ENCODE measurements around the gene INTS15.
A peak's percentile ranks its signal among the peaks of the same experiment; 100 is the strongest.
"Not testable (repeated sequence)": the region's sequence is repeated elsewhere in the genome, so short reads cannot be mapped to it uniquely, and the experiment has no call there.

The INTS15 gene

DNA sequence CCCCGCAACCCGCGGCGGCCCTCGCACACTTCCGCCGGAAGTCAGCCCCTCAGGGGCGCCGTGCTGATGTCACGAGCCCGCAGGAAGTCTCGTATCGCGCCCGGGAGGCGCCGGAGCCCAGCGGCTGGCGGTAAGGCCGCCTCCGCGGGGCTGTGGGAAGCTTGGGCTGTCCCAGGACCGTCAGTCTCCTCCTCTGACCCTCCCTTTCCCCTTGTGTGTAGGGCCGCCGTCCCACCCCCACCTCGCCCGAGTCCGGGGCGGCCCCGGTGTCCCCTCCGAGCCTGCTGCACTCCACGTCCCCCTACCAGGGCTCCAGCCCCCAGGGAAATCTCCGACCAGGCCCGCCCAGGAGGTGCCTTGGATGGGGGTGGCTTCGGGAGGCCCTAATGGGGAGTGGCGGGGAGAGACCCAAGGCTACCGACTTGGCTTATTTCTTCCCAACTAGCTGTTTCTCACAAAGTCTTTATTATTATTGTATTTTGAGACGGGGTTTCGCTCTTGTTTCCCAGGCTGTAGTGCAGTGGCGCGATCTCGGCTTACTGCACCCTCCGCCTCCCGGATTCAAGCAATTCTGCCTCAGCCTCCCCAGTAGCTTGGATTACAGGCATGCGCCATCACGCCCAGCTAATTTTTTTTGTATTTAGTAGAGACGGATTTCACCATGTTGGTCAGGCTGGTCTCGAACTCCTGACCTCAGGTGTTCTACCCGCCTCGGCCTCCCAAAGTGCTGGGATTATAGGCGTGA, 12.3 kb upstream of the INTS15 start, which contains the start of gene ZDHHC4:
ZDHHC4 (plus strand) TSS at position 86 of the 745 bp plus-strand sequence. CDS start 3,108 bp downstream, outside the sequence.
- peak; percentile 89 for DNase-seq

DNA sequence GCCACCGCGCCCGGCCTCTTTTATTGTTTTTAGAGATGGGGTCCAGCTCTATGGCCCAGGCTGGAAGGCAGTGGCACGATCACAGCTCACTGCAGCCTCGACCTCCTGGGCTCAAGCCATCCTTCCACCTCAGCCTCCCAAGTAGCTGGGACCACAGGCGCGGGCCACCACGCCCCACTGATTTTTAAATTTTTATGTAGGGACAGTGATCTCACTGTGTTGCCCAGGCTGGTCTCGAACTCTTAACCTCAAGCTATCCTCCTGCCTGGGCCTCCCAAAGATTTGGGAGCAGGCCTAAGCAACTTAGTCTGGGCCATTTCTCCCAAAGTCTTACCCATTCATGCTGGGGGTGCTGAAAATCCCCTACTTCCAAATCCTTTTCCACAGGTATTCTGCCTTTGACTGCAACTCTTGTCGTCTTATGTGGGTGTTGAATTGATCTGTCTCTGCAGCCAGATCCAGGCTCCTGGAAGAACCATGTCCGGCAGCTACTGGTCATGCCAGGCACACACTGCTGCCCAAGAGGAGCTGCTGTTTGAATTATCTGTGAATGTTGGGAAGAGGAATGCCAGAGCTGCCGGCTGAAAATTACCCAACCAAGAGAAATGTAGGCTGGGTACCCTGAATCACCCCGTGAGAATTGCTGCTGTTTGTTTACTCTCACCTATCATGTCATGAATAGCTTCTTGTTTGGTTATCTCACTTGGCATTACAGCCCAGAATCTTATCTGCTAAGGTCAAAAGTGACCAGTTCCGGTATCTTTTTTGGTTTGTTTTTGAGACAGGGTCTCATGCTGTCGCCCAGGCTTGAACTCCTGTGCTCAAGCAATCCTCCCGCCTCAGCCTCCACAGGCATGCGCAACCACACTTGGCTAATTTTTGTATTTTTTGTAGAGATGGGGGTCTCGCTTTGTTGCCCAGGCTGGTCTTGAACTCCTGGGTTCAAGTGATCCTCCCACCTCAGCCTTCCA, 11.4 kb upstream of the INTS15 start:
- DNase-seq = no peak

DNA sequence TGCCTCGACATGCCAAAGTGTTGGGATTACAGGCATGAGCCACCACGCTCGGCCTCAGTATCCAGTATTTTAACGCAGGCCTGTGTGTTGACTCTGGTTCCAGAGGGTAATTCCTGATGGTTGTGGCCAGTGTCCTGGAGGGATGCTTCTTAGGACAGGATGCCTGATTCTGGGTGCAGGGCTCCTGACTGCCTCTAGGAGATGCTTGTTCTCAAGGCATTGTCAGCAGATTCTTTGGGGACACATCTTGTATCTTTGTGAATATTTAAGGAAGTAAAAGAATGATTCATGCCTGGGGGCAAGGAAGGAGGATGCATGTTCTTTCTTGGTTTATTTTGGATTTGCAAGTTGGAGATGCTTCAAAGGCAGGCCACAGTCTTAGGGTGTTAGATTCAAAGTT, 10.4 kb upstream of the INTS15 start:
- no peak for DNase-seq

DNA sequence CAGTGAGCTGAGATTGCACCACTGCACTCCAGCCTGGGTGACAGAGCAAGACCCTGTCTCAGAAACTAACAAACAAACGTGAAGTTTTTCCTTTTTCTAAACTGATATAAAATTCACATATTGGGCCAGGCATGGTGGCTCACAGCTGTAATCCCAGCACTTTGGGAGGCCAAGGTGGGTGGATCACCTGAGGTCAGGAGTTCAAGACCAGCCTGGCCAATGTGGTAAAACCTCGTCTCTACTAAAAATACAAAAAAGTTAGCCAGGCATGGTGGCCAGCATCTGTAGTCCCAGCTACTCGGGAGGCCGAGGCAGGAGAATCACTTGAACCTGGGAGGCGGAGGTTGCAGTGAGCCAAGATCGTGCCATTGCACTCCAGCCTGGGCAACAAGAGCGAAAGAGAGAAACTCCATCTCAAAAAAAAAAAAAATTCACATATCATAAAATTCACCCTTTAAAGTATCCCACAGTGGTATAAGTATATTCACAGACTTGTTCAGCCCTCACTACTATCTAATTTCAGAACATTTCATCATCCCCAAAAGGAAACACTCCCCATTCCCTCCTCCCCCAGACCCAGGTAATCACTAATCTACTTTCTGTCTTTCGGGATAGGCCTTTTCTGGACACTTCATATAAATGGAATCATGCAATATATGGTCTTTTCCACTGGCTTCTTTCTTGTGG, 3.9 kb upstream of the INTS15 start:
- DNase-seq = not testable (repeated sequence)

DNA sequence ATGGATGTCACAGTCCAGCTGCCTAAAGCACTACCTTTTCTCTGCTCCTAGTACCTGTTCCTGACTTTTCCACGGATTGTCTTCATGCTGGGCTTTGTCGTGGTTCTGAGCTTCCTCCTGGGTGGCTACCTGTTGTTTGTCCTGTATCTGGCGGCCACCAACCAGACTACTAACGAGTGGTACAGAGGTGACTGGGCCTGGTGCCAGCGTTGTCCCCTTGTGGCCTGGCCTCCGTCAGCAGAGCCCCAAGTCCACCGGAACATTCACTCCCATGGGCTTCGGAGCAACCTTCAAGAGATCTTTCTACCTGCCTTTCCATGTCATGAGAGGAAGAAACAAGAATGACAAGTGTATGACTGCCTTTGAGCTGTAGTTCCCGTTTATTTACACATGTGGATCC, 1.3 kb upstream of the INTS15 start:
- DNase-seq = no peak

DNA sequence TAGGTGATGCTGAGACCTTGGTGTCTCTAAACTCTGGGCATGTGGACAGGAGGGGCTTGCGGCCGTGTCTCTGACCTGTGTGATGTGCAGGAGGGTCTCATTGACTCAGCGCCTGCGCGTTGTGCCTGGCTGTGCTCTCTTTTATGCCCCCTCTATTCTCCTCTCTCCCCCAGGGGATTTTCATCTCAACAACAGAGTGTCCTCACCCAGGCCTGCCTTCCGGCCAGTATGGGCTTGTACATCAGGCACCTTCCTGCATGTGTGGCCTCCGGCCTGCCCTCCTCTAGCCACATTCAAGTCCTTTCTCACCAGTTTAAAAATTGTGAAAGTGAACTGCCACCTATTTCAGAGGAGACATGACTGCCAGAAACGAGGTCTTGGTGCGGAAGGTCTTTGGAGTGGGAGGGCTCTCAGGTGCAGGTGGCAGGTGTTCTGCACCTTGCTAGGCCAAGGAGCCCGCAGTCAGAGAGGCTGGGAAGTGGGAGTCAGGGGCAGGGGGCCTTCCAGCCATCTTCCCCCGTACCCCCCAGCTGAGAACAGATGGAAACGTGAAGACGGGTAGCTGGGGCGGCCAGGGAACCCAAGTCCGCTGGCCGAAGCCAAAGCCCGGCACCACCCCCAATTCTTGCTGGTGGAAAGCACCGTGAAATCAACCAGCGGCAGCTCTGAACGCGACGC, 531 bp upstream of the INTS15 start:
- DNase-seq = no peak

DNA sequence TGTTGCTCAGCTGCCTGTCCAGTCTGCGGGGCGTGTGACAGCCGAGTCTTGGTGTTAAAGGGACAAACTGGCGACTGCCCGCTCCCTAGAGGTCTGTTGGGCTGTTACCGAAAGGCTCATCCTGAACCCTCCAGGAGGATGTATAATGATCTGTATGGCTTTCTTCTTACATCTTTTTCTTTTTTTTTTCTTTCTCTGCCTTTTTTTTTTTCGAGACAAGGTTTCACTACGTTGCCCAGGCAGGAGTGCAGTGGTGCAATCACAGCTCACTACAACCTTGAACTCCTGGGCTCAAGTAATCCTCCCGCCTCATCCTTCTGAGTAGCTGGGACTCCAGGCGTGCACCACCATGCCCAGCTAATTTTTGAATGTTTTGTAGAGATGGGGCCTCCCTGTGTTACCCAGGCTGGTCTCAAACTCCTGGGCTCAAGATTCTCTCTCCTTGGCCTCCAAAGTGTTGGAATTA, 857 bp downstream of the INTS15 start:
- DNase-seq = no peak

DNA sequence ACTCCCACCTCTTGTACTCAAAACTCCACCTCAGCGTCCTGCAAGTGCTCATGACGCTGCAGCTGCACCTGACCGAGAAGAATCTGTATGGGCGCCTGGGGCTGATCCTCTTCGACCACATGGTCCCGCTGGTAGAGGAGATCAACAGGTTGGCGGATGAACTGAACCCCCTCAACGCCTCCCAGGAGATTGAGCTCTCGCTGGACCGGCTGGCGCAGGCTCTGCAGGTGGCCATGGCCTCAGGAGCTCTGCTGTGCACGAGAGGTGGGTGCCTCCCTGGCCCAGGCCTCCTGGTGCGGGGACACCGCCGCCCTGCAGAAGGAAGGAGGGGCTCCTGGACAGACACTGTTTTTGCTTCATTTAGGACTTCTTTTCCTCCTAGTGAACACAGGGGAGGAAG, 10.3 kb downstream of the INTS15 start:
- DNase-seq = no peak

DNA sequence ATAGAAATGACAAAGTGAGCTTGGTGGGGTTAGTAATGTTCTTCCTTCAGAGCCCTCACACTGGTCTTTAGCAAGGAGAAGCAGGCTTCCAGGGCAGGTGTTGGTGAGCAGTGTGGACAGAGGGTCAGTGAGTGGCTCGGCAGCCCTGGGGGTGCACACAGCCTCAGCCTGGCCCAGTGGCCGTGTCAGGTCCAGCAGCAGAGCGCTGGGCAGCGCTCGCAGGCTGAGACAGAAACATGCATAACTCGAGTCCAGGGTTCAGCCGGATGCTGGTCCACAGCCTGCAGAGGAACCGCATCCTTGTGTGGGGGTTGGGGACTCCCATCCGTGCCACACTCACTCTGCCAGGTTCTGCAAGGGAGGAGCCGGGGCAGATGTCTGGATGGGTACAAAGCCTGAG, 14.6 kb downstream of the INTS15 start:
- DNase-seq = no peak

DNA sequence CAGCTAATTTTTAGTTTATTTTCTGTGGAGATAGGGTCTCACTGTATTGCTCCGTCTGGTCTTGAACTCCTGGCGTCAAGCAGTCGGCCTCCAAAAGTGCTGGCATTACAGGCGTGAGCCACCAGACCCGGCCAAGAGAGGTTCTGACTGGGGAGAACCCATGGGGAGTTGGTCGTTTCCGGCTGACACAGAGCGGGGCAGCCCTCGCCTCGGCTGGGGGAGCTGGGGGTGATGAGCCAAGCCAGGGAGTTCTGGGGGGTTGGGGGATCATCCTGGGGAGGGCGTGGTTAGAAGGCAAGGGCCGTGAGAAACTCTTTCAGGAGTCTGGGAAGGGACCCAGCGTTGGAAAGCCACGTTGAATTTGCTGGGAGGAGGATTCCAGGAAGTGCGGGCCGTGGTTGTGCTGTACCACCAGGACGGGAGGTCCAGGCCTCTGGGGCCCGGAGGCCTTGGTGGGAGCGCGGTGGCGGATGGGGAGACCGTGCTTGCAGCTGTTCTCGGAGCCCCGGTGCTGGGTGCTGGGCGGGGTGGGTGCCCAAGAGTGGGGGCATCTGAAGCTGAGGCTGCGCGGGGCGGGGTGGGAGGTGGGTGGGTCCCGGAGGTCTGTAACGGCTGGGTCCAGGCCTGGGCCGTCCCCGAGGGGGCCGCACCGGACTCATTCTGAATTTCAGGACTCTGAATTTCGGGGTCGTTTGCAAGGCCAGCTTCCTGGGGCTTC, 17.2 kb downstream of the INTS15 start:
- DNase-seq = no peak

DNA sequence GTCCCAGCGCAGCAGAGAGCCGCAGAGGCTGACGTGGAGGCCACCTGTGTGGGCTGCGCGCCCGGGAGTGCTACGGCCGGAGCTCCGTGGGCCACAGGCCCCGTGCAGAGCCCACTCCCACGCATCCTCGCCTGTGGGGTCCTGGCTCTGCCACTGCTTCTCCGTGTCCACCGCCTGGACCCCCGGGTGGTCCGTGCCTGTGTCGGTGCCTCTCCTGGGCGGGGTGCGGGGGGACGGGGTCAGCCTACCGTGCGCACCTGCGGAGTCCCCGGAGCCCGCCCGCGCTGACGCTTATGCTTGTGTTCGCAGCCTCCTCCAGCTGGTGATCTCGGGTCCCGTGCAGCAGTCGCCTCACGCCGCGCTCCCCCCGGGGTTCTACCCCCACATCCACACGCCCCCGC, 17.8 kb downstream of the INTS15 start:
- DNase-seq = no peak

DNA sequence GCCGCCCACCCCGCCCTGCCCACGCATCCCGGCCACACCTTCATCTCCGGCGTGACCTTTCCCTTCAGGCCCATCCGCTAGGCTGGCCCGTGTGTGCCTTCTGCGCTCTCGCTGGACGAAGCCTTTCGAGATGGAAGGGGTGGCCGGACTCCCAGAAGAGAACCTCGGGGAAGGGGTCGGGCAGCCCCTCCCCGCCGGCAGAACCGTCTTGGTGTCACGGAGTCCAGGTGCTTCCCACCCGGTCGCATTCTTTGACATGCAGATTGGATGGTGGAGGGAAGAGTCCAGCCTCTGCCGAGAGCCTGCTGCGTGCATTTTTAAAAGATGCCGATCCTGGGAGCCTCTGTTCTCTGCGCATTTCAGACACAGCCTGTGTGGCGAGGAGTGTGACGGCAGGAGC, 18.3 kb downstream of the INTS15 start:
- DNase-seq = no peak

DNA sequence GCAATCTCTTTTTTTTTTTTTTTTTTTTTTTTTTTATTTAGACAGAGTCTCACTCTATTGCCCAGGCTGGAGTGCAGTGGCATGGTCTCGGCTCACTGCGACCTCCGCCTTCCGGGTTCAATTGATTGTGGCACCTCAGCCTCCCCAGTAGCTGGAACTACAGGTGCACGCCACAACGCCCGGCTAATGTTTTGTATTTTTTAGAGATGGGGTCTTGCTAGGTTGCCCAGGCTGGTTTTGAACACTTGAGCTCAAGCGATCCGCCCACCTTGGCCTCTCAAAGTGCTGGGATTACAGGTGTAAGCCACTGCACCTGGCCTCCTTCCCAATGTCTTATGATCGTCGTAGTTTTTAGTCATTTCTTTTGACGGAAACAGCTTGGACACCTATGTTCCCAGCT, 19.0 kb downstream of the INTS15 start:
- DNase-seq = no peak

DNA sequence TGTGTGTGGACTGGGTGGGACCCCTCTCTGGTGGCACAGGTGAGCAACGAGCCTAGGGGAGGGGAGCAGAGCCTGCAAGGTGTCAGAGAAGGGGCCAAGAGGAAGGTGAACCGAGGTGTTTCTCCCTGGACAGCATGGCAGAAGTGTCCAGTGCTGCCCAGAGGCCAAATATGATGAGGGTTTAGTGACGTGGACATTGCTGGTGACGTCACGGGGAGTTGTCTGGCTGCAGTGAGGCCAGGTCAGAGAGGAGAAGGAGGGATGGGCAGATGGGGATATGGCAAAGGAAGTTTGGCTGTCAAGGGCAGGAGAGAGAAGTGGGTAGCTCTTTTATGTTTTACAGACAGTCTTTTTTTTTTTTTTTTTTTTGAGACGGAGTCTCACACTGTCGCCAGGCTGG, 23.0 kb downstream of the INTS15 start:
- no peak for DNase-seq

DNA sequence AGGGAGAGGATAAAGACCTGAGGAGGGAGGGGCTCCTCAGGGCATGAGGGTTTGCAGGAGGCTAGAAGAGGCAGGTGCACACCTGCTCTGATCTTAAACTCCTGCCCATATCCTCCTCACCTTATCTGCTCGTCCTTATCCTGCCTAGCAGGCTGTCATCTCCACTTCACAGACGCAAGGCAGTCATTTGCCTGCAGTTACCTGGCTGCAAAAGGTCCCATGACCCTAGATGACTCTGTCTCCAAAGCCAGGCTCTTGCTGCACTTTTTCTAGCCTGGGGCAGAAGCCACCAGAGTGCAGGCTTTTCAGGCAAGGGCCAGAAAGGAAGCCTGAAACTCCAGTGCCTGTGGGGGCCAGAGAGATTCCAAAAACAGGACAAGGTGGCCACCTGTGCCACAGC, 23.9 kb downstream of the INTS15 start:
- DNase-seq = no peak

DNA sequence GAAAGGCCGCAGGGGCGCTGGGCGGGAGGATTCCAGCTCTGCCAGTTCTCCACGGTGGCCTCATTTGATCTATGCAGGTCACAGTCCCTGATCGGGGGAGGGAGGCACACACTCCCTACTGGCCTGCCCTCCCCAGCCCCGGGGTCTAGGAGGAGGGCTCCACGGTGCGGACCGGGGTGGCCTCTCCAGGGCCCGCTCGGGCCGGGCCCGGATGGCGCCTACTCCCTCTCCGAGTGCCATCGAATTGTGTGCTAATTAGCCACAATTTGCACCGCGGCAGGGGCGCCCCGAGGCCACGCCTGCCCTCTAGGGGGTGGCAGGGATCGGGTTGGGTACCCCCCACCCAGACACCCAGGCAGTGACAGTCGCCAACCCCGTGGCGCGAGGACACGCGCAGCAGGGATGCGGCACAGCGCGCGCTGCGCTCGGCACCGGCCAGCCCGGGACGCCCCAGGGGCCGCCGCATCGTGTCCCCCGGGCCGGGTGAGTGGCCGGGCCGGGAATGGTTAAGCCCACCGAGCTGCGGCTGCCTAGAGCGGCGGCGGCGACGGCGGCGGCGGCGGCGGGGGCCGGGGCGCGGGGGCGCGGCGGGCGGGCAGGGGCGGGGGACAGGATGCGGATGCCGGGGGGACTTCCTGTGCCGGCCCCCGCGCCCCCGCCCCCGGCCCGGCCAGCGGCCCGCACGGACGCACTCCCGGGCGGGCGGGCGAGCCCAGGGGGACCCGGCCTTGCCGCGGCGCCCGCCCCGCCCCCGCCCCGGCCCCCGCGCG, 25.3 kb downstream of the INTS15 start, which contains the start of gene ZNF853:
ZNF853 (plus strand) TSS at position 658 of the 770 bp plus-strand sequence. CDS start 565 bp downstream, outside the sequence.
- DNase-seq = no peak

DNA sequence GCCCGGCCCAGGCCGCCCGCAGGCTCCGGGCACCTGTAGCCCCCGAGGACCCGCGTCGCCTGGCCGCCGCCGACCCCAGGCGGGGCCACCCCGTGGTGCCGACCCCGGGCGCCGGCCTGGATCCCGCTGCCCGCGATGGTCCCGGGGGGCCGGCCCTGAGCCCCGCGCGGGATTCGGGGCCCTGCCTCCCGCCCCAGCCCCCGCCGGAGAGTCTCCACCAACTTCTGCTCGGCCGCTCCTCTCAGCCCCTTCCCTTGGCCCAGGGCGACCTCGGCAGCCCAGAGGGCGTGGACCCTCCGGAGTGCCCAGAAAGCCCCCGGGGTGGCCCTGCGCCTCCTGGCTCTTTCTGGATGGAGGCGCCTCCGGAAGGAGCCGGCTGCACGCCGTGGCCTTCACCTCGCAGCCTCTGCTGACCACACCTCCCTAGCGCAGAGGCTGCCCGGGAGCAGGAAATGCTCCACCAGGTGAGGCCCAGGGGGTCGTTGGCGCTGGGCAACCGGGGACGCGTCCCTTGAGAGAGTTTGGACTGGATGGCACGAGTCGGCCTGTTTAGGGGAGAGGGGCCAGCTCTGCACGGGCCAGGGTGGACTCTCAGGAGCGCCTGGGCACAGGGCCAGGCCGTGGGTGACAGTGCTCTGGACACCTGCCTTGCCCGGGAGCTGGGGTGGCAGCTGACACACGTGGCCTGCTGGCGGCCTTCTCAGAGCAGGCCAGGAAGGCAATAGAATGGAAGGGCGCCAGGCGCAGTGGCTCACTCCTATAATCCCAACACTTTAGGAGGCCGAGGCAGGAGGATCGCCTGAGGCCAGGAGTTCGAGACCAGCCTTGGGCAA, 26.1 kb downstream of the INTS15 start:
- DNase-seq = no peak

DNA sequence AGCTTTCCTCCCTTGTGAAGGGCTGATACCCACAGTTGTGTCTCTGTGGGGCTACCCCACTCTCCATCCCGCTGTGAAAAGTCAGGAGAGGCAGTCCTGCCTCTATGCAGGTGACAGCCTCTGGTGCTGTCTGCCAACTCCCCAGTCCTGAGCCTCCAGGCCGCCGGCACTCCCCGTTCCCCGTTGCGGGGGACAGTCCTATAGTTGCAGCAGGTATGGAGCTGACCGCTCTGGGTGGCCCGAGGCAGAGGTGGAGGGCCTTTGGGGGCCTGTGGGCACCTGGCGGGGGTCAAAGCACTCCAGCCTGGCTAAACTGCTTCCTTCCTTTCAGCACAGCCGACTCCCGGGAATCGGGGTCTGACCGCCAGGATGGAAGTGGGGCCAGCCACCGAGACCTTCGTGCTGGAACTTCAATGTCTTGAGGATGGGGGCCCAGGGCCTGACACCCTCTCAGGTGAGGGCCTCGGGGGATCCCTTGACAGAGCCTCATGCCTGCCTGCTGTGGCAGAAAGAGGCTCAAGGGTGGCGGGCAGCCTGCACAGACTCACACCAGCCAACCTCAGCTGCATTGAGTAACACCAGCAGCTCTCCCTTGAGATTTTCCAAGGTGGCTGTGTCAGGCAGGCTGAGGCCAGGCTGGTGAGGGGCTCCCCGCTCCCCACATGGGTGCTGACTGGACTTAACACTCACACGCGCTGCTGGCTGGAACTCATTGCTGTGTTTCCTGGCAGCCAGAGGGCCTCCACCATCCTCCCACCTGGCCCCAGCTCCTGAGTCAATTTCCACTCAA, 27.2 kb downstream of the INTS15 start:
- DNase-seq = no peak

DNA sequence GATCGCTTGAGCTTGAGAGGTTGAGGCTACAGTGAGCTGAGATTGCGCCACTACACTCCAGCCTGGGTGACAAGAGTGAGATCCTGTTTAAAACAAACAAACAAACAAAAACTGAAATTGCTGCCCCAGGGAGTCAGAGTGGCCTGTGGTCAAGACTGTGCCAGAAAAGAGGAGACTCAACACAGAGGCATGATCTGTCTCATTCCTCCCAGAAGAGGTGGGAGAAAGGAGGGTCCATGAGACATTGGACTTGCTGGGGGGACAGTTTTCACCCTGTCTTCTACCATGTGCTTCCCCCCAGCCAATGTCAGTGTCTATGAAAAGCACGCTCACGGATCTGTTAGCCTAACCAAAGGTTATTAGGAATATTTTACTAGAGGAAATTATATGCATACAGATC, 28.8 kb downstream of the INTS15 start:
- no peak for DNase-seq

All from fibroblast of skin of right quadriceps (primary cell).